GM21786 (cell line): Measurements from ENCODE around the gene MED13.
"Not testable (repeated sequence)": the region's sequence is repeated elsewhere in the genome, so short reads cannot be mapped to it uniquely, and the experiment has no call there.

Experiments used
- ATAC-seq: cut with Tn5 transposase; IDR thresholded peaks from one replicate; pipeline ENCODE4 v1.9.1; 2021; ENCODE audit not compliant: unreplicated experiment

Gene MED13

GRCh38 chr17:61997664-61998063 is 67.4 kb downstream of the MED13 start:
- no peak for ATAC-seq

GRCh38 chr17:61996916-61997605 is 68.0 kb downstream of the MED13 start:
- no peak for ATAC-seq

GRCh38 chr17:61989509-61989908 is 75.6 kb downstream of the MED13 start:
- no peak for ATAC-seq

- ATAC-seq: no peak
These were observed 78.2 kb downstream of the MED13 start for GRCh38 chr17:61986898-61987297.

DNA sequence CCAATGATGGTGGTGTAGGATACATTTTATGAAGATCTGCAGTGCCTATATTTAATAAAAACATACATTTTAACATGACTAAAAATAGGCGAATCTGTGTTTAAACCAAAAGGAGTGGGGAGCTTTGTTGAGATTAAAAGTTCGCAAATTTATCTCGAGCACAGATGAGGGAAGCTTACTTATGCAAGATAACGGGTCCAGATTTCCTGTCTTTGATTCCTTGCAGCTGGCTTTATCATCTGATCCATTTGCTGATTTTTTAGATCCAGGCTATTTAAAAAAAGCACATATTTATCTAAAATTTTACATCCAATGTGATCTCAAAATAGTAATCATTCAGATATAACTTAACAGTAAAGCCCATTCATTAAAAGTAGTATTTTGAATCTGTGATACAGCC is 80.3 kb downstream of the MED13 start:
- ATAC-seq: no peak

GRCh38 chr17:61981323-61981722 is 83.8 kb downstream of the MED13 start:
- no peak for ATAC-seq

DNA sequence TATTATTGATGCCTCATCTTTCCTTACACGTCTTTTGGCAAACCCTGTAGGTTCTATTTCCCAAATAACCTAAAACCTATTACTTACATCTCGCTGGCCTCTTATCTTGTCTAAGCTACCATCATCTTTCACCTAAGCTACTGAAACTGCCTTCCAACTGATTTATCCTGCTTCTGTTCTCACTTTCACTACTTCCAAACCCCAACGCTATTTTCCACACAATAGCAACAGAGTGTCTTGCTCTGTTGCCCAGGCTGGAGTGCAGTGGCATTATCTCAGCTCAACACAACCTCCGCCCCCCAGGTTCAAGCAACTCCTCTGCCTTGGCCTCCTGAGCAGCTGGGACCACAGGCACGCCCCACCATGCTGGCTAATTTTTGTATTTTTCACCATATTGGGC is 84.5 kb downstream of the MED13 start:
- ATAC-seq: no peak

- no peak for ATAC-seq
These were observed 91.0 kb downstream of the MED13 start for GRCh38 chr17:61974115-61974514.

DNA sequence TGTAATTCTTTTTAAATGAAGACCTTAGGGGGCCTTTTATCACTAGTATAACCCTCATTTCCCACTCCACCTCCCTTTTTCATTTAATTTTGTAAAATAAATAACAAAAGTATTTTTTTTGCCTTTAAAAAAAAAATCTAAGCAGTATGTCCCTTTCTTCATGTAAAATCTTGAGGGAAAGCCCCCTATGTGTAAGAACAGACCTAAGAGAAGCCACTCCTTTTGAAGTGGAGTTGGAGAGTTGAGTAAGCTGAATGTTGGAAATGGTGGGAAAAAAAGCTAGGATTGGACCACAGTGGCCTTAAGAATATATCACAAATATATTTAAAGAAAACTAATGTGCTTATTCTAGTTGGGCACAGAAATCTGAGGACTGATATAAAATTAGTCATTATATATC is 92.8 kb downstream of the MED13 start:
- ATAC-seq: no peak

- no peak for ATAC-seq
These were observed 95.0 kb downstream of the MED13 start for GRCh38 chr17:61970030-61970429.

- ATAC-seq: no peak
These were observed 96.3 kb downstream of the MED13 start for GRCh38 chr17:61968757-61969156.

DNA sequence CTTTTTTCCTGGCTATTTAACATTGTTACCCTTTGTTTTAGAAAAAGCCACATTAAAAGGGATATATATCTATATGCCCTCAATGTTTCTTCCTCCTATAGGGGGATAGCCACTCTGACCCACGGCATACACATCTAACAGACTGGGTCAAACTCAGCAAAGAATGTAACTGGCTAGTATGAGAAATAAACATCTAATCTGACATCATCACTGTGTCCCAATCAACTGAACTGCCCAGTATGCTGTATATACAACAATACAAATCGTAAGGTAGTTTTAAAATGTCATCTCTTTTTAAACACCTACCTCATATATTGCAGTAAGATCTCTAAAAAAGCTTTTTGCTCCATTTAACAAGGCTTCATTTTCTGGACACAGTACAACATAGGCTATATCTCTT is 97.3 kb downstream of the MED13 start:
- no peak for ATAC-seq

GRCh38 chr17:61966191-61966590 is 98.9 kb downstream of the MED13 start:
- ATAC-seq: no peak

DNA sequence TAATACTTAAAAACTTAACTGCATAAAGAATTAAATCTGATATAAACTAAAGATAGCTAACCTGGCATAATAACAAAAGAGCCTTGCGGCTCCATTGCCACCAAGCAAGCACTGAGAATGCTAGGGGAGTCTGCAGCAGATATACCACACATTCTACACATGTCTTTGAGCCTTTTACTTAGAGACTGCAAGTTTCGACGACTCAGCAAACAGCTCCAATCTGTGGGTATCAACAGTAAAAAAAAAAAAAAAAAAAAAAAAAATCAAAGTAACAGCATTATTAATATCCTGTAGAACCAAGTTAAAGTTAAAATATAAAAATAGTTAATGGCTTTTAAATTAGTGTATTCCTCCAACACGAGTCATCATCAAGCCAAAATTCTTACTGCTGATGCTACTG is 109.5 kb downstream of the MED13 start:
- no peak for ATAC-seq

GRCh38 chr17:61947367-61948078 is 117.6 kb downstream of the MED13 start:
- no peak for ATAC-seq

- ATAC-seq: no peak
These were observed 118.7 kb downstream of the MED13 start for GRCh38 chr17:61946359-61946758.

DNA sequence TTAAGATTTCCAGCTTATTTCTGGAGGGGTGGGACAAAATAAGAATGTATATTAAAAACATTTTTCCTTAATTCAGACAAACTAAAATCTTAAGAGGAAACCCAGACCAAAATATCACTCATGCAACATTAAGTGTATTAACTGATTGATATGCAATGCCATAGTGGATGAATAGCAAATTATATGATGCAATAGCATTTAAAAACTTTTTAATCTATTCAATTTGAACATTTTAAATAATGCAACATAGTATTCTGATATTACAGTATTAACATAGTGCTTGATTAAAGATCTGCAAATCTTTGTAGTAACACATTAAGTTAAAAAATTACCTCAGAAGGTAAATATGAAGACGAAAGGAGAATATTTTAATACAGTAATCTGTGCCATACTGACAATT is 122.0 kb downstream of the MED13 start:
- ATAC-seq: no peak

DNA sequence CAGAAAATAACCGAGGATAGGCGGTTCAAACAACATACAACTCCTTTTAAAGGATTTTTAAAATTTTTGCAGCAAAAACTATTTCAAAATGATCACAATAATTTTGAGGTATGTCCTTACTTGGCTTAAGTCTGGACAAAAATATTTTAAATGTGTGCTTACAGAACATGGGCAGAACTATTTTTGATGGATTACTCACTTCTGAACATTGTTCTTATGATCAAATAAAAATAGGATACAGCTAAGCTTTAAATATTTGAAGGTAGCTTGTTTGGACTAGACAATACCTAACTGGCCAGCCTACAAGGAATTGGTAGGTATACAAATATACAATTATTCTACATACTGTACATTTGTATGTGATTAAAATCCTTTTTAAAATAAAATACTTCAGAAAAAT is 123.0 kb downstream of the MED13 start:
- ATAC-seq: no peak

- ATAC-seq: peak; percentile 5
These were observed 137.0 kb downstream of the MED13 start for GRCh38 chr17:61928101-61928436.

DNA sequence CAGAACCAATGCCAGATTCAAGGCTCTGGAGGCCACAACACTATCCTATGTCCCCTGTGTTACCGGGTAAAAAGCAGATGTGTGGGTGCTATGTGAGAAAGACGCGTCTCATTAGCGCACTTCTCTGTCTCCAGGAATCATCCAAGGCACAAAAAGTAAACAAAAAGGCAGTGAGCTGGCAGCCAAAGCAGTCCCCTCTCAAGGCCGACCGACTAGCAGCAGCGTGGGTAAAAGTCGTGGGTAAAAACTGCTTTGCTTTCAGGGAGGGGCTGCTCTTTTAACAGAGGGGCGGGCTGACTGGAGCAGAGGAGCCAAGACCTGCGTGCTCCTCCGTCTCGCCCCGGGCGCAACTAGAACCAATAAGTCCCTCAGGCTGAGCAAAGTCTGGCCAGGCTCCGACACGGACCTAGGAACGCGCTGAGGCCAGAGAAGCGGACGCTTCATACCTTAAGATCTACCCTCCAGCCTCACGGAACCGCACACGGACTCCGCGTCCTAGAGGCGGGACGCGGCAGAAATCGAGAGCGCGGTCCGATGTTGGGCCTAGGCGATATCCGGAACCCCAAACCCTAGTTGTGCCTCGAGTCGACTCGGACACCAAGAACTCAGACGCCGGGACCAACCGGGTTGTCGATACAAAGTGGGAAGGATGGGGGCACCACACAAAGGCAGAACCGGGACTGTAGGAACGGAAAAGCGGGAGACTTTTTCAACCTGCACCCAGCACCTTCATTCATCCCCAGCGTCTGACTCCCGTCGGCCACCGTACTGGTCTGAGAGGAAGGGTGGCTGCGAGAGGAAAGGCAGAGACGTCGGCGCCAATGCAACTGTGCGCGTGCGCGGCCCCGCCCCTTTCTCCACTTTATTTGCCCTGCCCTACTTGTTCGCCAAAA is 137.6 kb downstream of the MED13 start, which contains the start of gene INTS2:
Gene INTS2, minus strand, starts transcription at position 775 of the 893 bp plus-strand sequence. CDS start 1,338 bp downstream, outside the sequence.
- ATAC-seq: peak; percentile 83

GRCh38 chr17:61926826-61927207 is 138.3 kb downstream of the MED13 start:
- peak; percentile 15 for ATAC-seq

DNA sequence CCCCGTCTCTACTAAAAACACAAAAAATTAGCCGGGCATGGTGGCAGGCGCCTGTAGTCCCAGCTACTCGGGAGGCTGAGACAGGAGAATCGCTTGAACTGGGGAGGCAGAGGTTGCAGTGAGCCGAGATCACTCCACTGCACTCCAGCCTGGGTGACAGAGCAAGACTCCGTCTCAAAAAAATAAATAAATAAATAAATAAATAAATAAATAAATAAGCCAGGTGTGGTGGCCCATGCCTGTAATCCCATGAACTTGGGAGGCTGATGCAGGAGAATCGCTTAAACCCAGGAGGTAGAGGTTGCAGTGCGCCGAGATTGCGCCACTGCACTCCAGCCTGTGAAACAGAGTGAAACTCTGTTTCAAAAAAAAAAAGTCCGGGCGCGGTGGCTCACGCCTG is 149.9 kb downstream of the MED13 start:
- ATAC-seq: not testable (repeated sequence)
